Transverse colon (tissue), 3 donors: ENCODE results near the gene PTPRF.

Experiments
- CTCF ChIP-seq, 5 experiments: fragments of 200-600 bp in 3 of 5; fragments of 450-650 bp in 2 of 5; sonication (generic) in 3 of 5; IDR thresholded peaks; 1 replicate in 2 of 5; 2 replicates in 3 of 5; pipeline ENCODE4 v1.5.1; 2016 to 2017; ENCODE audit warnings: antibody characterized with exemption in 5 of 5, inconsistent platforms in 3 of 5, mild to moderate bottlenecking in 2 of 5, moderate library complexity in 1 of 5
- EP300 ChIP-seq: sonication (generic); formaldehyde crosslinking; IDR thresholded peaks from one replicate; pipeline ENCODE4 v1.6.1; 2017; ENCODE audit warnings: antibody characterized with exemption, low read depth
- POLR2A ChIP-seq: fragments of 450-650 bp; IDR thresholded peaks from one replicate; pipeline ENCODE4 v1.6.1; 2016; ENCODE audit warnings: antibody characterized with exemption, mild to moderate bottlenecking, moderate library complexity

GRCh38 chr1:43586136-43586731 lies 55.6 kb downstream of the PTPRF start:
- TF ChIP-seq EP300 (no peak), POLR2A (no peak), CTCF (IDR thresholded peaks at IDR 0.05) (no peak)
